CD4-positive, alpha-beta T cell treated with Interleukin-12 subunit alpha and Interleukin-12 subunit beta, for 1 hour (primary cell): Measurements from ENCODE around the gene LGALS8.
A peak's percentile ranks its signal among the peaks of the same experiment; 100 is the strongest.
"Not testable (repeated sequence)": the region's sequence is repeated elsewhere in the genome, so short reads cannot be mapped to it uniquely, and the experiment has no call there.

Experiments
- DNase-seq: peaks from one replicate; pipeline ENCODE4 v3.0.0-alpha.2; 2020

LGALS8 gene

GRCh38 chr1:236523704-236524141 is at the start of gene LGALS8:
TSS of gene LGALS8 (plus strand) at chr1:236523982. CDS start at chr1:236526071, 2,089 bp downstream.
- DNase-seq: peak; percentile 87

GRCh38 chr1:236476019-236476418 is 47.8 kb upstream of the LGALS8 start:
- no peak for DNase-seq

GRCh38 chr1:236480758-236481436 is 42.9 kb upstream of the LGALS8 start:
- DNase-seq: no peak

GRCh38 chr1:236484310-236484971 is 39.3 kb upstream of the LGALS8 start:
- no peak for DNase-seq

GRCh38 chr1:236486356-236487002 is 37.3 kb upstream of the LGALS8 start:
- DNase-seq: no peak

- not testable (repeated sequence) for DNase-seq
Measured at GRCh38 chr1:236489161-236489560, 34.6 kb upstream of the LGALS8 start.

GRCh38 chr1:236489710-236490377 is 33.9 kb upstream of the LGALS8 start:
- peak; percentile 56 for DNase-seq

GRCh38 chr1:236491469-236492136 is 32.2 kb upstream of the LGALS8 start:
- no peak for DNase-seq

- DNase-seq: no peak
Measured at GRCh38 chr1:236492378-236492777, 31.4 kb upstream of the LGALS8 start.

- DNase-seq: no peak
Measured at GRCh38 chr1:236494082-236494481, 29.7 kb upstream of the LGALS8 start.

GRCh38 chr1:236494586-236495466 is 29.0 kb upstream of the LGALS8 start:
- no peak for DNase-seq

GRCh38 chr1:236495467-236496112 is 28.2 kb upstream of the LGALS8 start:
- DNase-seq: no peak

- DNase-seq: no peak
Measured at GRCh38 chr1:236497908-236498307, 25.9 kb upstream of the LGALS8 start.

GRCh38 chr1:236501093-236501492 is 22.7 kb upstream of the LGALS8 start:
- DNase-seq: no peak

GRCh38 chr1:236502579-236502971 is 21.2 kb upstream of the LGALS8 start:
- no peak for DNase-seq

GRCh38 chr1:236502972-236503639 is 20.7 kb upstream of the LGALS8 start:
- no peak for DNase-seq

- DNase-seq: not testable (repeated sequence)
Measured at GRCh38 chr1:236504338-236504737, 19.4 kb upstream of the LGALS8 start.

GRCh38 chr1:236507022-236507700 is 16.6 kb upstream of the LGALS8 start:
- no peak for DNase-seq

- DNase-seq: no peak
Measured at GRCh38 chr1:236508593-236509027, 15.2 kb upstream of the LGALS8 start.

- DNase-seq: no peak
Measured at GRCh38 chr1:236509203-236509602, 14.6 kb upstream of the LGALS8 start.
